Colonic mucosa (tissue), 4 donors: ENCODE data around the gene AOAH. TPM values are rescaled to one million over a fixed set of nuclear protein-coding genes. Genes with fewer than 3 reads are reported as not detected.
A peak's percentile ranks its signal among the peaks of the same experiment; 100 is the strongest.

Experiments used
- DNase-seq: peaks from one replicate; pipeline ENCODE4 v3.0.0-alpha.2; 2020
- H3K27ac ChIP-seq: fragments of 200-600 bp; one replicate; pipeline ENCODE4 v1.8.0; 2021
- H3K27me3 ChIP-seq: fragments of 200-600 bp; one replicate; pipeline ENCODE4 v1.8.0; 2021
- H3K36me3 ChIP-seq: fragments of 200-600 bp; one replicate; pipeline ENCODE4 v1.8.0; 2021
- H3K4me1 ChIP-seq: fragments of 200-600 bp; one replicate; pipeline ENCODE4 v1.8.0; 2021; ENCODE audit warnings: mild to moderate bottlenecking
- H3K4me3 ChIP-seq: fragments of 200-600 bp; one replicate; pipeline ENCODE4 v1.8.0; 2021
- H3K9ac ChIP-seq, 2 donors: one replicate each; pipeline ENCODE4 v1.7.0; 2013; ENCODE audit warnings: control low read depth in 2 of 2, low read depth in 2 of 2, low read length in 2 of 2
- H3K9me3 ChIP-seq: fragments of 200-600 bp; one replicate; pipeline ENCODE4 v1.8.0; 2021
- intact Hi-C: fragments of 100-400 bp; cut with DNase I; formaldehyde crosslinking; loops from one replicate; pipeline ENCODE4 v1.14.1; 2022
- total RNA-seq, 2 donors: library from RNA; stranded (reverse); fragmentation: NEBNext Ultra II Directional in 1 of 2; extraction: Animal tissue kit (Norgen Biotek cat#: 25700) in 1 of 2; gene quantifications; one replicate each; pipeline ENCODE4 v1.2.1, GENCODE V29; 2021
- TF ChIP-seq, protein P1 (sequence below): fragments of 200-600 bp; IDR thresholded peaks from one replicate; pipeline ENCODE4 v1.8.0; 2022; ENCODE audit warnings: antibody characterized with exemption, mild to moderate bottlenecking
- donor health status: healthy.
- donor health status: DM: no; HTN: no; CAD: no.
- donor health status: DM: no; HTN: no; CAD: no.

Gene AOAH
- total RNA-seq, 2 donors from 2014 or later, result 22.2 to 46.1 TPM

DNA sequence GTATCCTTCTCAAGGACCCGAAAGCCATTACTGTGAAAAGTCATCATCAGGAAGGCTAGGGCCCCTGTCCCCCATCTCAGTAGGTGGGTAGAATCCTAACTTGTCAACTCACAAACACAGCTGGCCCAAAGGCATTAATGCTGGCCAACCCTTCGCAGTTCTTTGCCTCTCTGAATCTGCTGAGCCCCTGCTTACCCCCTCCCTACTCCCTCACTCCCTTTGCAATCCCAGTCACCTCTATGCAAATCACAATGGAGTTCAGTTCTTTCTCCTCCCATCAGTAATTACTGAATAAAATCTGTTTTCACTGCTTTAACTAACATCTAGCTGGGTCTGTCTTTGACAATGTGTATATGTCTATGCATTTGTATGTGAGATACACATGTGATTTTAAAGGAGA is 38.1 kb upstream of the AOAH start:
- no peak overlapping the region for H3K4me3 ChIP-seq
- H3K27ac ChIP-seq, result peak overlapping the region; percentile 65
- TF ChIP-seq, protein P1, sequence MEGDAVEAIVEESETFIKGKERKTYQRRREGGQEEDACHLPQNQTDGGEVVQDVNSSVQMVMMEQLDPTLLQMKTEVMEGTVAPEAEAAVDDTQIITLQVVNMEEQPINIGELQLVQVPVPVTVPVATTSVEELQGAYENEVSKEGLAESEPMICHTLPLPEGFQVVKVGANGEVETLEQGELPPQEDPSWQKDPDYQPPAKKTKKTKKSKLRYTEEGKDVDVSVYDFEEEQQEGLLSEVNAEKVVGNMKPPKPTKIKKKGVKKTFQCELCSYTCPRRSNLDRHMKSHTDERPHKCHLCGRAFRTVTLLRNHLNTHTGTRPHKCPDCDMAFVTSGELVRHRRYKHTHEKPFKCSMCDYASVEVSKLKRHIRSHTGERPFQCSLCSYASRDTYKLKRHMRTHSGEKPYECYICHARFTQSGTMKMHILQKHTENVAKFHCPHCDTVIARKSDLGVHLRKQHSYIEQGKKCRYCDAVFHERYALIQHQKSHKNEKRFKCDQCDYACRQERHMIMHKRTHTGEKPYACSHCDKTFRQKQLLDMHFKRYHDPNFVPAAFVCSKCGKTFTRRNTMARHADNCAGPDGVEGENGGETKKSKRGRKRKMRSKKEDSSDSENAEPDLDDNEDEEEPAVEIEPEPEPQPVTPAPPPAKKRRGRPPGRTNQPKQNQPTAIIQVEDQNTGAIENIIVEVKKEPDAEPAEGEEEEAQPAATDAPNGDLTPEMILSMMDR, result no peak
- no peak overlapping the region for H3K9ac ChIP-seq
- H3K9me3 ChIP-seq, result no peaks in the 10 kb centered on the region
- no peak for DNase-seq
- H3K4me1 ChIP-seq, result no peaks in the 10 kb centered on the region
- intact Hi-C loops, result no loop called here
- H3K27me3 ChIP-seq, result no peaks in the 10 kb centered on the region
- no peaks in the 10 kb centered on the region for H3K36me3 ChIP-seq

DNA sequence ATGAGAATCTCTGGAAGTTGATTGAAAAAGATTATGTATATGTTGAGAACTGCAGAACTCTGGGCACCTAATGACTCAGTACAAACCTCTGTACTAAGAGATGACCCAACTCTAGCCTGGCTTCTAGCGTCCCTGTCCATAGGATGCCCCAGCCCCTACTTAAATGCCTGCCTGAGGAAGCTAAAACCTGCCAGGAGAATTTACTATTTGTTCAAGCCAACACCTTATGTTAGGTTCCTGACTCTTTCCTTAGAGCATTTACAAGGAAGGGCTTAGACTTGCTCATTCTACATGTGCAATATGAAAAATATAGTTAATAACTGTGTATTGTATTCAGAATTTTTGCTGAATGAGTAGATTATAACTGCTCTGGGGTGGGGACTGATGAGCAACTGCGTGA is 37.5 kb upstream of the AOAH start:
- peak overlapping the region; percentile 65 for H3K27ac ChIP-seq

DNA sequence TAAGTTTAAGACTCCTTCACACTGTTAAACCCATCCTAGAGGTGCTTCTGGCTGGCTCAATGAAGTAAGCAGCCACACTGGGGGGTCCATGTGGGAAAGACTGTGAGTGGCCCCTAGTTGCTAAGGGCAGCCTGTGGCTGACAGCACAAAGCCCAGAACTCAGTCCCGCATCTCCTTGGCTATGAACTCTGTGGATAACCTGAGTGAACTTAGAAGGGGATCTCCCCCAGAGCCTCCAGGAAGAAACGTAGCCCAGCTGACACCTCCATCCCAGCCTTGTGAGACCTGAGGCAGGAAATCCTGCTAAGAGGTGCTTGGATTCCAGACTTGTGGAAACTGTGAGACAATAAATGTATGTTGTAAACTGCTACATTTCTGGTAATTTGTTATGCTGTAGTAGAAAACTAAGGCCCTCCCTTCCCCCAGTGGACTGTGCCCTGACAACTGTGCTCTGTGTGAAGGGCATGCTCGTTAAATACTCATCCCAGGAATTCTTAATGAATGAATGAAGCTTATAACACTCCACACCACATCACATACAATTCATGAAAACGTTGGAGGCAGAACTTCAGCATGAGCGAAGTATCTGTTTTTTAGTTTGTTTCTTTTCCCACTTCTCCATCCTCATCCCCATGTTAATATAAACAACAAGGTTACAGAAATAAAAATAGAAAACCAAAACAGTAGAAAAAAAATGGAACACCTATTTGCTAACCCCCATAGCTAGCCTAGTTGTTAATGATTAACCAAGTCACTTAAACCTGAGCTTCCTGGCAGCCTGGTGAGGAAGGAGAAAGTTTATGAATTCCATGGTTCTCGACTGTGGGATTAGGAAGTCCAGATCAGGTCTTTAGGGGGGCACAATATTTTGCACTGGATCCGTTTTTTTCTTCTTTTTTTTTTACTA is 36.8 kb upstream of the AOAH start:
- TF ChIP-seq, protein P1, result no peak
- intact Hi-C loops, result no loop called here
- Histone ChIP-seq H3K36me3 (no peaks in the 10 kb centered on the region), H3K27me3 (no peaks in the 10 kb centered on the region), H3K27ac (peak overlapping the region; percentile 65), H3K9me3 (no peaks in the 10 kb centered on the region), H3K9ac (no peak overlapping the region), H3K4me3 (no peak overlapping the region), H3K4me1 (no peaks in the 10 kb centered on the region)
- DNase-seq, result peak; percentile 52

More for the DNA sequence above, 37.5 kb upstream of the AOAH start:
- Histone ChIP-seq H3K4me1 (no peaks in the 10 kb centered on the region), H3K4me3 (no peak overlapping the region), H3K27me3 (no peaks in the 10 kb centered on the region), H3K36me3 (no peaks in the 10 kb centered on the region), H3K9me3 (no peaks in the 10 kb centered on the region), H3K9ac (no peak overlapping the region)
- intact Hi-C loops, result no loop called here
- TF ChIP-seq, protein P1, result no peak
- no peak for DNase-seq

DNA sequence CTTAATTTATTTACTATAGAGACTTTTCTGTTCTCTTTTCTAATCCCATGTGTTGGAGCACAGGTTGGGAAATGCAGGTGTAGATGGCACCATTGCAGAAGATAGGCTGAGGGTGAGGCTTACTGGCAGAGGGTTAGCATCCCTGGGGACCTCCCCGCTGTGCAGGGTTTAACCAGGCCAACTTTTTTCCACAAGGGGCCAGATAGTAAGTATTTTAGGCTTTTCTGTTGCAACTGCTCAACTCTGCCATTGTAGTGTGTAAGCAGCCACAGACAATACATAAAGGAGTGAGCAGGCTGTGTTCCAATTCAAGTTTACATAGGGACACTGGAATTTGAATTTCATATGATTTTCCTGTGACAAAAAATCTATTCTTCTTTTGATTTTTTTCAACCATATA is 34.6 kb upstream of the AOAH start:
- no peak overlapping the region for H3K4me3 ChIP-seq
- TF ChIP-seq, protein P1, result no peak
- no peaks in the 10 kb centered on the region for H3K9me3 ChIP-seq
- no peaks in the 10 kb centered on the region for H3K27me3 ChIP-seq
- no peaks in the 10 kb centered on the region for H3K36me3 ChIP-seq
- intact Hi-C loops, result no loop called here
- no peaks in the 10 kb centered on the region for H3K4me1 ChIP-seq
- no peak for DNase-seq
- H3K27ac ChIP-seq, result no peak overlapping the region
- H3K9ac ChIP-seq, result no peak overlapping the region

DNA sequence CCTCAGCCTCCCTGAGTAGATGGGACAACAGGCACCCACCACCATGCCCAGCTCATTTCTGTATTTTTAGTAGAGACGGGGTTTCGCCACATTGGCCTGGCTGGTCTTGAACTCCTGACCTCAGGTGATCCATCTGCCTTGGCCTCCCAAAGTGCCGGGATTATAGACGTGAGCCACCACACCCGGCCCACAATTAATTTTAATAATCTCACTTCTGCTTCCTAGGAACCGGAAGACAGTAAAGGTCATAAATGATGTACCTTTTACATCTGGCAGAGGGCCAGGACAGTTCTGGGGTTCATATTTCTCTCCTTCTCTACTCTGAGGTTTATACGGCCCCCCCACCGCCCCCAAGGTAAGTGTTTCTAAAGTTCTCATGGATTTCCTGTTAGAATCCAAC is 31.2 kb upstream of the AOAH start:
- DNase-seq, result no peak
- TF ChIP-seq, protein P1, result no peak
- H3K36me3 ChIP-seq, result no peaks in the 10 kb centered on the region
- H3K27ac ChIP-seq, result no peak overlapping the region
- intact Hi-C loops, result no loop called here
- no peaks in the 10 kb centered on the region for H3K9me3 ChIP-seq
- H3K27me3 ChIP-seq, result no peaks in the 10 kb centered on the region
- no peak overlapping the region for H3K9ac ChIP-seq
- H3K4me1 ChIP-seq, result no peaks in the 10 kb centered on the region
- H3K4me3 ChIP-seq, result no peak overlapping the region
